ENCODE data around the gene SLC29A1.

SLC29A1 gene

GRCh38 chr6:44250718-44251123 lies 27.3 kb downstream of the SLC29A1 start:
- Histone ChIP-seq H3K27ac (no peak overlapping the region), H3K36me3 (peaks cover 75 to 81% (median 80%) of the 10 kb centered on the region in 11 experiments), H3K4me3 (peak overlapping the region in 8 of 10 experiments; percentile 12 to 99 (median 86); a peak in 5 of 20 replicates), H4K20me1 (peaks cover 86 to 88% (median 87%) of the 10 kb centered on the region in 11 experiments), H3K4me1 (peaks cover 61 to 80% (median 77%) of the 10 kb centered on the region in 10 experiments), H3K27me3 (no peaks in the 10 kb centered on the region), H3K9me3 (replicated peaks in 1 of 11) (no peaks in the 10 kb centered on the region; a peak in 2 of 22 replicates), H3K9ac (peak overlapping the region in 10 of 11 experiments; percentile 1 to 99 (median 30); a peak in 12 of 22 replicates), H3K4me2 (peak overlapping the region; percentile 4 to 98 (median 93); a peak in 20 of 22 replicates)
- TF ChIP-seq Cebpa-rat (IDR thresholded peaks at IDR 0.05) = no peak

- peaks cover 68 to 85% (median 83%) of the 10 kb centered on the region in 10 experiments for H3K4me1 ChIP-seq
These were observed 28.5 kb downstream of the SLC29A1 start for GRCh38 chr6:44251576-44252524.

DNA sequence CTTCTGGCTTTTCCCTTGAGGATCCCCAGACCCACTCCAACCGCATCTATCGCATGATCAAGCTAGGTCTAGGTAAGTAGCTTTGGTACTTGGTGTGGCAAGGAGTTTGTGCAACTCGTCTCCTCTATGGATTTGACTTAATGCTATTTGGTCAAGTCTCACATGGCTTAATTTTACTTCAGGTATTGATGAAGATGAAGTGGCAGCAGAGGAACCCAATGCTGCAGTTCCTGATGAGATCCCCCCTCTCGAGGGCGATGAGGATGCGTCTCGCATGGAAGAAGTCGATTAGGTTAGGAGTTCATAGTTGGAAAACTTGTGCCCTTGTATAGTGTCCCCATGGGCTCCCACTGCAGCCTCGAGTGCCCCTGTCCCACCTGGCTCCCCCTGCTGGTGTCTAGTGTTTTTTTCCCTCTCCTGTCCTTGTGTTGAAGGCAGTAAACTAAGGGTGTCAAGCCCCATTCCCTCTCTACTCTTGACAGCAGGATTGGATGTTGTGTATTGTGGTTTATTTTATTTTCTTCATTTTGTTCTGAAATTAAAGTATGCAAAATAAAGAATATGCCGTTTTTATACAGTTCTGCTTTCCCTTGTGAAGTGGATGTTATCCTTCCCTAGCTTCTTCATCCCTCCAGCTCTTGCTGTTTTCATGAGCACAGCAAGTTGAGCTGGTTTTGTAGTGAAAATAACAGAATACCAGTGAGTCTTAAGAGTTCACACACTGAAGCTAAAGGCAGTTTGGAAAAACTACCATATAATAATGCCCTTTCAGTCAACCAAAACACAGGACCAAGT lies 30.1 kb downstream of the SLC29A1 start:
- TF ChIP-seq Cebpa-rat (IDR thresholded peaks at IDR 0.05) = no peak
- H3K27me3 ChIP-seq = no peaks in the 10 kb centered on the region
- peaks cover 74 to 83% (median 75%) of the 10 kb centered on the region in 11 experiments for H3K36me3 ChIP-seq
- peaks cover 74 to 93% (median 91%) of the 10 kb centered on the region in 10 experiments for H3K4me1 ChIP-seq
- peaks cover 79 to 96% (median 89%) of the 10 kb centered on the region in 11 experiments for H4K20me1 ChIP-seq
- peak overlapping the region; percentile 92 to 99 (median 97); a peak in 13 of 22 replicates for H3K4me2 ChIP-seq
- no peaks in the 10 kb centered on the region; a peak in 1 of 22 replicates for H3K9me3 ChIP-seq (replicated peaks in 1 of 11)
- peak overlapping the region in 5 of 11 experiments; percentile 10 to 29 (median 16); a peak in 3 of 22 replicates for H3K9ac ChIP-seq
- H3K4me3 ChIP-seq = no peak overlapping the region; a peak in 1 of 20 replicates
- H3K27ac ChIP-seq = no peak overlapping the region

More at GRCh38 chr6:44251576-44252524, 28.5 kb downstream of the SLC29A1 start:
- Histone ChIP-seq H3K27ac (no peak overlapping the region), H3K36me3 (peaks cover 75 to 86% (median 80%) of the 10 kb centered on the region in 11 experiments), H3K4me3 (peak overlapping the region in 3 of 10 experiments; percentile 11 to 21 (median 15); a peak in 4 of 20 replicates), H4K20me1 (peaks cover 93 to 99% (median 97%) of the 10 kb centered on the region in 11 experiments), H3K4me2 (peak overlapping the region in 10 of 11 experiments; percentile 10 to 98 (median 93); a peak in 17 of 22 replicates), H3K27me3 (no peaks in the 10 kb centered on the region), H3K9ac (peak overlapping the region in 10 of 11 experiments; percentile 6 to 95 (median 24); a peak in 8 of 22 replicates), H3K9me3 (replicated peaks in 1 of 11) (no peaks in the 10 kb centered on the region; a peak in 2 of 22 replicates)
- TF ChIP-seq Cebpa-rat (IDR thresholded peaks at IDR 0.05) = no peak

- TF ChIP-seq Cebpa-rat (IDR thresholded peaks at IDR 0.05) = no peak
- no peaks in the 10 kb centered on the region for H3K27me3 ChIP-seq
- H3K36me3 ChIP-seq = peaks cover 72 to 83% (median 74%) of the 10 kb centered on the region in 11 experiments
- H3K9me3 ChIP-seq (replicated peaks in 1 of 11) = no peaks in the 10 kb centered on the region
- H4K20me1 ChIP-seq = peaks cover 69 to 94% (median 87%) of the 10 kb centered on the region in 11 experiments
- H3K4me1 ChIP-seq = peaks cover 64 to 92% (median 88%) of the 10 kb centered on the region in 10 experiments
- H3K9ac ChIP-seq = peak overlapping the region in 8 of 11 experiments; percentile 28 to 92 (median 90); a peak in 13 of 22 replicates
- peak overlapping the region in 3 of 10 experiments; percentile 77 to 91 (median 87); a peak in 3 of 20 replicates for H3K4me3 ChIP-seq
- peak overlapping the region; percentile 92 to 99 (median 97); a peak in 20 of 22 replicates for H3K4me2 ChIP-seq
- 0 out of 22 replicates have a peak overlapping the region, but pooled peaks of 1 of the 11 experiments have one; percentile 6 for H3K27ac ChIP-seq
These were observed 31.1 kb downstream of the SLC29A1 start for GRCh38 chr6:44254191-44255104.

DNA sequence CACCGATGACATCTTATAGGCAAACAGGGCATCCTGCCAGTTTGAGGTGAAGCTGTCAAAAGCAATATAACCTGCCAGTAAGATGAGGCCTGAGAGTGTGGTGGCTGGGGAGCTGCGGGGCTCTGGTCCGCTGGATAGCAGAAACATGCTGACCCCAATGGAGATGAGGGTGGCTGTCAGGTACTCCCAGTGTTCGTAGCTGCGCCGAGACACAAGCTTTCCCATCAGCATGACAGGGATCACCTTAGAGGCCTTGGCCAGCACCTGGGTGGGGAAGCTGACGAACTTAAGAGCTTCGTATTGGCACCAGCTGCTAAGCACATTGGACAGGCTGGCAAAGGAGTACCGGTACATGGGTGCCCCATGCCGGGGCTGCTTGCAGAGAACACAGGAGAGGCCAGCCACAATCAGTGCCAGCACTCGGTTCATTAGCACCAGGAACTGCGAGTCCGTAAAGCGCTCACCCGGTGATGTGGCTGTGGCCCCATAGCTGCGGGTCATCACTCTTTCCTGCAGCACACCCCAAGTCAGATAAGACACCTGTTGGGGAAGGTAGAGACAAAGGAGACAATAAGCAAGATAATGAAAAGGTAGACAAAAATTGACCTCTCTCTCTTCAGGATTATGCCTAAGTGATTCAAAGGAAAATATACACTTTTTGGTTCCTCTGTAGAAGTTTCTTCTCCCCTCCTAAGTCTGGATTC lies 31.9 kb downstream of the SLC29A1 start:
- Histone ChIP-seq H3K4me2 (peak overlapping the region; percentile 92 to 99 (median 97)), H3K36me3 (peaks cover 72 to 83% (median 74%) of the 10 kb centered on the region in 11 experiments), H3K27ac (peak overlapping the region in 4 of 11 experiments; percentile 86 to 91 (median 90); a peak in 1 of 22 replicates), H3K9ac (peak overlapping the region; percentile 86 to 94 (median 90); a peak in 20 of 22 replicates), H3K4me1 (peaks cover 60 to 92% (median 86%) of the 10 kb centered on the region in 10 experiments), H3K27me3 (no peaks in the 10 kb centered on the region), H3K4me3 (peak overlapping the region in 8 of 10 experiments; percentile 77 to 91 (median 88); a peak in 11 of 20 replicates), H3K9me3 (replicated peaks in 1 of 11) (no peaks in the 10 kb centered on the region), H4K20me1 (peaks cover 66 to 94% (median 86%) of the 10 kb centered on the region in 11 experiments)
- TF ChIP-seq Cebpa-rat (IDR thresholded peaks at IDR 0.05) = no peak

- Histone ChIP-seq H3K9ac (peak overlapping the region; percentile 86 to 94 (median 90)), H3K9me3 (replicated peaks in 1 of 11) (no peaks in the 10 kb centered on the region), H3K27me3 (no peaks in the 10 kb centered on the region), H3K4me1 (peaks cover 60 to 92% (median 86%) of the 10 kb centered on the region in 10 experiments), H4K20me1 (peaks cover 63 to 94% (median 86%) of the 10 kb centered on the region in 11 experiments), H3K4me2 (peak overlapping the region; percentile 92 to 99 (median 97)), H3K27ac (peak overlapping the region; percentile 75 to 93 (median 90); a peak in 21 of 22 replicates), H3K36me3 (peaks cover 69 to 83% (median 74%) of the 10 kb centered on the region in 11 experiments), H3K4me3 (peak overlapping the region; percentile 77 to 91 (median 88))
- no peak for TF ChIP-seq Cebpa-rat (IDR thresholded peaks at IDR 0.05)
These were observed 32.7 kb downstream of the SLC29A1 start for GRCh38 chr6:44255871-44256774.

Measured in BLaER1 treated with 17β-estradiol and CSF1 and Interleukin-3, amounts not matched to agents 10 nM and 100 nM (cell line).